ENCODE results near the gene COQ4. TPM values are rescaled to one million over a fixed set of nuclear protein-coding genes. Genes with fewer than 3 reads are reported as not detected.
"Not testable (repeated sequence)": the region's sequence is repeated elsewhere in the genome, so short reads cannot be mapped to it uniquely, and the experiment has no call there.

The COQ4 gene
- total RNA-seq, 1 donor from 2014 or later: 56.0 TPM

- no peak for DNase-seq (ENCODE audit: extremely low read depth, low read depth, low spot score)
Measured at GRCh38 chr9:128298535-128299482, 23.8 kb upstream of the COQ4 start.

GRCh38 chr9:128304136-128304970, 18.3 kb upstream of the COQ4 start:
- DNase-seq (ENCODE audit: extremely low read depth, low read depth, low spot score): no peak

- DNase-seq (ENCODE audit: extremely low read depth, low read depth, low spot score): no peak
Measured at GRCh38 chr9:128304971-128305288, 17.7 kb upstream of the COQ4 start.

DNA sequence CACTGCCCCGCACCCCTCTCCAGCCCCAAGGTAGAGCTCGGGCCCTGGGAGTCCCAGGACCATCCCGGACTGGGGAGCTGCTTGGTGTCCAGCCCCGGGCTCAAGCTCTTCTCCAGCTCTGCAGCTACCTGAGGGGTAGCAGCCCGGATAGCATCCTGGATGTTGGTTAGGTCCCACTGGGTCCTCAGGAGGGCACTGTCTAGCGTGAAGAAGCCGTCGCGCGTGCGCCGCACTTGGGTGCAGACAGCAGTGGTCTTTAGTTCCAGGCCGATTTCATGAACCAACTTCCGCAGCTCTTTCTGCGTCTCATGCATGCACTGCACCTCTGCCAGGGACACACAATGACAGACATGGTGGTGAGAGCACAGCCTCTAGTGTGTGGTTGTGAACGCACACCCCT, 13.1 kb upstream of the COQ4 start:
- DNase-seq (ENCODE audit: extremely low read depth, low read depth, low spot score): no peak

DNA sequence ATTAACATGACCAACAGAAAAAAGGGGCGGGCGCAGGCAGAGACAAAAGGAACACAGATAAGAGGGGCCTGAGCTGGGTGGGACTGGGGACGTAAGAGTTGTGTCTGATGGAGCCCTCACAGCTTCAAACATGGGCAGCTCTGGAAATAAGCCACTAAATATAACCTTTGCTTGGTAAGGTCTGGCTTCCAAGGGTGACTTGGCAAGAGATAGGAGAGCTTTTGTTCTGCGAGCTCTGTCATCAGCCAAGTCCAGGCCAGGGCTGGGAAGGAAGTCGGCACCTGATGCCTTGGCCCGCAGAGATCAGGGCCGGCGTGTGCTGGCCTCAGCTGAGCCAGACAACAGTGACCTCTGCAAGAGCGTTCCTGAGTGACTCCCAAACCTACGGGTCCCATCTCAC, 12.2 kb upstream of the COQ4 start:
- no peak for DNase-seq (ENCODE audit: extremely low read depth, low read depth, low spot score)

GRCh38 chr9:128314697-128315096, 7.9 kb upstream of the COQ4 start:
- DNase-seq (ENCODE audit: extremely low read depth, low read depth, low spot score): no peak

DNA sequence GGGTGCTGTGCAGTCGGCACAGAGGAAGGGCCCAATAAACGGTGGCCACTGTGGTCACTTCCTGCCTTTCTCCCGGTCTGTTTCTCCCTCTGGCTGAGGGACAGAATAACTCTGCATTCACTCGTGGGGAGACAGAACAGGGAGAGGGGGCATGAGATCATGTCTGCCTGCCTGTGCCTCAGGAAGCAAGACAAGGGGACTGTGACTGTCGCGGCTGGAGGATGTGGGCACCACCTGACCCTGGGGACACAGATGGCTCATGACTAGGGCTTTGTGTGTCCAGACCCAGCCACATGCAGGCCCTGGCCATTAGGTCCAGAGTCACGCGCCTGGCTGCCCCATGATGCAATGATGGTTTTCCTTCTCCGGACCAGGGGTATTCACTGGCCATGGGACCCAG, 6.2 kb upstream of the COQ4 start:
- DNase-seq (ENCODE audit: extremely low read depth, low read depth, low spot score): no peak

- DNase-seq (ENCODE audit: extremely low read depth, low read depth, low spot score): no peak
Measured at GRCh38 chr9:128317629-128318028, 5.0 kb upstream of the COQ4 start.

DNA sequence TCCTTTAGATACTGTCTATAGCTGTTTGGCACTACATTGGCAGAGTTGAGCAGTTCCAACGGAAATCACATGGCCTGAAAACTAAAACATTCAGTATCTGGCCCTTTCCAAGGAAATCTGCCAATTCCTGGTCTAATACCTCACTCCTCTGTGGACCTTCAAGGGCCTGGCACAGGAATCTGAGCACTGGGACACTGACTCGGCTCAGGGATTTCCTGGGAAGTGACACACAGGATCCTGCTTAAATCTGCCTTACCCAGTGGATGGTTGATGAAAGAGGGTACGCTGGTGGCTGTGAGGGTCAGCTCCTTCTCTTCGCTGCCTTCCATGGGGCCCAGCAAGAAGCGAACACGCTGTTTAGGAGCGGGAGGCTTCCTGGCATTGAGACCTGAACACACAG, 1.3 kb upstream of the COQ4 start:
- no peak for DNase-seq (ENCODE audit: extremely low read depth, low read depth, low spot score)

- DNase-seq (ENCODE audit: extremely low read depth, low read depth, low spot score): no peak
Measured at GRCh38 chr9:128321879-128322403, 698 bp upstream of the COQ4 start.

DNA sequence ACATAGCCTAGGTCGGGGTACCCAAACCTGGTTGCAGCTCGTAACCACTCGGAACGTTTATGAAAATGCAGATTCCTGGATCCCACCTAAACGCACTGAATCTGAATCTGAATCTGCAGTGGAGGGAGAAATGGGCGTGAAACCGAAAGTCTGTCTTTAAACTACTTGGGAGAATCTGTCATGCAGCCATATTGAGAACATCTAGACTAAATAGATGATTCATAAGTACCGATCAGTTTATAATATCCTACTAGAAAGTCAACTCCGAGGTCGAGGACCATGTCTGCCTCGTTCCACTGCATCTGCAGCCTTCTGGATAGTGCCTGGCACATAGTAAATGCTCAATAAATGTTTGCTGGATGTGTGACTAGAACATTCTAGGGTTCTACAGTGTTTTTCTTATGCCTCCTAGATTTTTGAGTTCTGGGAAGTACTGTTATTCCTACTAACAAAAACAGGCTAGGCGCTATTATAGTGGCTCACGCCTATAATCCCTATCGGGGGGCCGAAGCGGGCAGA, 632 bp downstream of the COQ4 start:
- DNase-seq (ENCODE audit: extremely low read depth, low read depth, low spot score): no peak

DNA sequence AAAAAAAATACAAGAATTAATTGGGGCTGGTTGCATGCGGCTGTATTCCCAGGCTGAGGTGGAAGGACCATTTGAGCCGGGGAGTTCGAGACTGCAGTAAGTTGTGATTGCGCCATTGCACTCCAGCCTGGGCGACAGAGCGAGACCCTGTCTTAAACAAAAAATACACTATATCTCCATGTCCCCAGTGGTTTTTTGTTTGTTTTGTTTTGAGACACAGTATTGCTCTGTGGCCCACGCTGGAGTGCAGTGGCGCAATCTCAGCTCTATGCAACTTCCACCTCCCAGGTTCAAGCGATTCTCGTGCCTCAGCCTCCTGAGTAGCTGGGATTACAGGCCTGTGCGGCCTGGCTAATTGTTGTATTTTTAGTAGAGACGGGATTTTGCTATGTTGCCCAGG, 1.2 kb downstream of the COQ4 start:
- DNase-seq (ENCODE audit: extremely low read depth, low read depth, low spot score): no peak

- DNase-seq (ENCODE audit: extremely low read depth, low read depth, low spot score): no peak
Measured at GRCh38 chr9:128324401-128324800, 1.8 kb downstream of the COQ4 start.

DNA sequence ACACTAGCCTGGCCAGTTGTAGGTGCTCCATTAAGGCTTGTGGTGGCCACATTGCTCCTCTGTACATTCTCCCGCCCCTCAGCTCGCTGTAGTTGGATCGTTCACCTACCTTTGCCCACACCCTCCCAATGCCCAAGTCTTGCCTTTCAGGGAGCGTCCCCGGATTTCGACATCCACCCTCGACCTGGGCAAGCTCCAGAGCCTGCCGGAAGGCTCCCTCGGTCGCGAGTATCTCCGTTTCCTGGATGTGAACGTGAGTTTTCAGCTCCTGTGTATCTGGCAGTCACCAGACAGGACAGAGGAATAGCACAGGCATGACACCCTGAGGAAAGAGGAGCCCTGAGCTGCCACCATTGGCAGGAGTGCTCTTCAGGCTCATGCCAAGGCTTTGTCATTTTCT, 3.0 kb downstream of the COQ4 start:
- DNase-seq (ENCODE audit: extremely low read depth, low read depth, low spot score): no peak

- no peak for DNase-seq (ENCODE audit: extremely low read depth, low read depth, low spot score)
Measured at GRCh38 chr9:128333451-128333869, 10.8 kb downstream of the COQ4 start.

DNA sequence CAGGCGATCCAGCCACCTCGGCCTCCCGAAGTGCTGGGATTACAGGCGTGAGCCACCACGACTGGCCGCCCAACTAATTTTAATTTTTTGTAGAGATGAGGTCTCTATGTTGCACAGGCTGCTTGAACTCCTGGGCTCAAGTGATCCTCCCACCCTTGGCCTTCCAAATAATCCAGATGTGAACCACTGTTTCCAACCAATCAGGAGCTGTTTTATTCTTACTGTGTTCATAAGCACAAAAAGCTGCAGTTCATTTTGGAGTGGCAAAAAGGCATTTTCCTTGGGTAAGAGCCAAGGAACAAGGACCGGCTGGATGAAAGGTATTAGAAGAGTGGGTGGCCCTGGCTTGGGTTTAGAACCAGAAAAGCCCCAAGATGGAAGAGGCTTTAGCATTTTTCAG, 12.5 kb downstream of the COQ4 start:
- DNase-seq (ENCODE audit: extremely low read depth, low read depth, low spot score): no peak

DNA sequence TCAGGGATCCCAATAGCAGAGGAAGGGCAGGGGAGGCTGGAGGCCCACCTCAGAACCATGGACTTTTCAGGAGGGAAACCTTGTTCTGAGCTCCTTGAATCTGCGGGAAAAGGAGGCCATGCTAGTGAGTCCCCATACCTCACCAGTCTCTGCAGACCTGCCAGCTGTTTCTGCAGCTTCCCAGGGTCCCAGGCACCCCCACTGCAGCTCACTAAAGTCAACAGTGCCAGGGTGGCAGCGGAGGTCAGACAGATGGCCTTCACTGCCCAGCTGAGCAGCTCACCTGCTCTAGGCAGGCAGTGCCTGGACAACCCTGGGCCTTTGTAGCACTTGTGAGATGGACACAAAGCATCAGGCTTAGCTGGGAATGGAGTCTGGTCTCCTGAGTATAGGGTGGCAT, 13.3 kb downstream of the COQ4 start:
- DNase-seq (ENCODE audit: extremely low read depth, low read depth, low spot score): no peak

DNA sequence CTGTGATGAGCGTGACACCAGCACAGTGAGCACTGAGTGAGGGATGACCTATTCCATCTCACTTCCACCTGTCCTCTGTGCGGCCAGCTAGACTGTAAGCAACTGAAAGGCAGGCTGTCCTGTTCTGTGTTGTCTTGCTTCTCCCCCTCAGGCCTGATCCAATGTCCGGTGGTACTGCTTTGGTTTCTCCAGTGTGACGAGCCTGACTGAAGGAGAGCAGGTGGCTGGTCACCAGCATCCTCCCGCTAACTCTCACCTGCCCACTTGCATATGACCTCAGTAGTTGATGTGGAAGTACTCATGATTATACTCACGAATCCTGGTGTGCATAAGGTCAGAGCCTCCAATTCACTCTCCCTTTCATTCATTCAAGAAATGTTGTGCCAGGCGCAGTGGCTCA, 15.3 kb downstream of the COQ4 start:
- no peak for DNase-seq (ENCODE audit: extremely low read depth, low read depth, low spot score)

DNA sequence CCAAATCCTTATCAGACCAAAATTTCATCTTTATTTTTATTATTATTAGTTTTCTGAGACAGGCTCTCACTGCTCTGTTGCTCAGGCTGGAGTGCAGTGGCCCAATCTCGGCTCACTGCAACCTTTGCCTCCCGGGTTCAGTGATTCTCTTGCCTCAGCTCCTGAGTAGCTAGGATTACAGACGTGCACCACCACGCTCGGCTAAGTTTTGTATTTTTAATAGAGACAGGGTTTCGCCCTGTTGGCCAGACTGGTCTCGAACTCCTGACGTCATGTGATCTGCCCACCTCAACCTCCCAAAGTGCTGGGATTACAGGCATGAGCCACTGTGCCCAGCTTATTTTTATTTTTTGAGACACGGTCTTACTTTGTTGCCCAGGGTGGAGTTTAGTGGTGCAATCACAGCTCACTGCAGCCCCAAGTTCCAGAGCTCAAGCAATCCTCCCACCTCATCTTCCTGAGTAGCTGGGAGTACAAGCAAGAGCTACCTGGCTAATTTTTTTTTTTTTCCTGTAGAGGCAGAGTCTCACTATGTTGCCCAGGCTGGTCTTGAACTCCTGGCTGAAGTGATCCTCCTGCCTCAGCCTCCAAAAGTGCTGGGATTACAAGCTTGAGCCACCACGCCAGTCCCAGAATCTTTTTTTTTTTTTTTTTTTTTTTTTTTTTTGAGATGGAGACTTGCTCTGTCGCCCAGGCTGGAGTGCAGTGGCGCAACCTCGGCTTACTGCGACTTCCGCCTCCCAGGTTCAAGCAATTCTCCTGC, 16.4 kb downstream of the COQ4 start:
- not testable (repeated sequence) for DNase-seq (ENCODE audit: extremely low read depth, low read depth, low spot score)

- no peak for DNase-seq (ENCODE audit: extremely low read depth, low read depth, low spot score)
Measured at GRCh38 chr9:128339761-128340690, 17.4 kb downstream of the COQ4 start, which contains the start of gene SLC27A4. Gene SLC27A4 (plus strand): TSS chr9:128340527. CDS start chr9:128343133, 2,606 bp downstream.
